COLO668 (cell line): ENCODE measurements around the gene BMP4.
A peak's percentile ranks its signal among the peaks of the same experiment; 100 is the strongest.
"Not testable (repeated sequence)": the region's sequence is repeated elsewhere in the genome, so short reads cannot be mapped to it uniquely, and the experiment has no call there.

ENCODE experiments used
- DNase-seq: peaks from one replicate; lab custom pipeline; 2025; ENCODE audit not compliant: unreplicated experiment; lab: John Stamatoyannopoulos, UW

Gene BMP4

GRCh38 chr14:53956427-53957201 lies at the start of gene BMP4:
BMP4 (minus strand) TSS chr14:53956825; CDS start chr14:53952222, 4,603 bp downstream.
- DNase-seq = peak; percentile 77

DNA sequence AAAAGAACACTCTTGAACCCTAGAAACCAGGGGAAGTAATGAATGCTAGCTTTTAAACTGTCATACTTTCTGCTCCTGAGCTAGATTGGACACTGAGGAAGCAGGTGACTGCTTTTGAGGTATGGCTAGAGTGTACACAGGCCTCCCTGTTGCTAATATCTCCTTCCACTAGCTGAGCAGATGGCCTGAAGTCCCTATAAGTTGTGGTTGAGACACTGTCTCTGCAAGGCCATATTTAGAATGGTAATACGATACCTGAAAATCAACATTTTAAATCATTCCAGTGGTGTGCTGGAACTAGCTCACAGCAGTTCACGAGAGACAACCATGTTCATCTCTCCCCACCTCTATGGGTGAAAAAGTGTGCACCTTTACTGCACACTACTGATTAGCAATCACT lies 46.4 kb upstream of the BMP4 start:
- no peak for DNase-seq

DNA sequence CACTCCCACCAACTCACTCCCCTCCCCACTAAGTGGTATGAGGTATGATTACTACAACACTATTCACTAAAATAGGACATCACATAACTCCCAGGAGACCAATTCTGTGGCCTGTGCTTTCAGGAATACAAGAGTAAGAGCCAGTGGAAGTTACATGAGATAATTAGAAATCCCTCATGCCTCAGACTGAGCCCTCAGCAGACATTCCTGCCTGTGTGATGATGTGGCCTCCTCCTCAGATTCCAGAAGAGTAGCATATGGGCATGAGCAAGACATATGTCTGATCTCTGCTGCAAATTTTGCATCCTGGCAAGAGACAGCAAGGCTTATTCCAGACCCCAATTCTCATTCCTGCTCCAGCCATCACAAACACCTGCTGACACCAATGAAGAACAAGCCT lies 46.0 kb upstream of the BMP4 start:
- DNase-seq = no peak

DNA sequence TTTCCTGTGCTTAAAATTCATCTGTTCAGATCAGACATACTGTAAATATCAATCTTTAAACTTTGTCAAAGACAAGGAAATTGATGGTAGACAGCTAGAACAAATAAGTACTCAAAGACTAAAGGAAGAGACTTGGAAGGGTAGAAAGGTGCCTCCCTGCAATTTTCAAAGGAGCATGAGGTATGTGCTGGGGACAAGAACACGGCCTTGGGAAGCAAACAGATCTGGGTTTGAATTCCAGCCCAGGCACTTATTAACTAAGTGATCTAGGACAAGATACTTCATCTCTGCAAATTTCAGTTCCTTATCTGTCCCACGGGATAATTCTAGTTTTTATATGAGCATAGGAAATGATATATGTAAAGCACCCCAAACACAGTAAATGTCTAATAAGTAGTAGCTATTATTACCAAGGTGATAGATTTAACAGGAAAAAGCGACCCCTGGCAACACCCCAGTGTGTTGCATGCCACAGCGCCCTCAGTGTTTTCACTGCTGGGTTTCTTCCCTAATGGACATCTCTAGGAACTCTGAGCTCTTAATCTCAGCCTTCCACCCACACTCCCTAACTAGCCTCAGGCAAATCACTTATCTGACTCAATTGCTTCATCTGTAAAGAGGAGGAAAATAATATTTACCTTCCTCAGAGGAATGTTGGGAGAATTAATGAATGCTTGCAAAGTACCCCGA lies 44.7 kb upstream of the BMP4 start:
- DNase-seq = no peak

GRCh38 chr14:54000341-54000811 lies 43.8 kb upstream of the BMP4 start:
- no peak for DNase-seq

DNA sequence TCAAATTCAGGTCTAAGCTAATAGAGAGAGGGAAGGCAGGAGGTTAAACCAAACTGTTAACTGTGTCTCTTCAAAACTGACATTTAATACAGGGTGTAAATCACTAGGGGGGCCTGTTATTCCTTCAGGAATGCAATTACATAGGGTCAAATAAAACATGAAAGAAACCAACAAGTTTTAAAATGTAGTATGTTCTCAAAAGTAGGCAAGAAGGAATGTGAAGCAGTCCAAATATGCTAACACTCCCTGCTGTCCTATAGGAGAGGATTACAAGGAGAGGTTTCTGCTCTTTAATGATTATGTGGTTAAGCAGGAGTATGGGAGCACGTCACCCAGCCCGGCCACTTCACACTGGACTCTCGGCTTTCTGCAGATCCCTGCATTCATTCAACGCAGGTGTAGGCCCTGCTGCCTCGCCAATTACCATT lies 42.5 kb upstream of the BMP4 start:
- no peak for DNase-seq

- DNase-seq = no peak
Measured at GRCh38 chr14:53996041-53996440, 39.4 kb upstream of the BMP4 start.

GRCh38 chr14:53993920-53994607 lies 37.4 kb upstream of the BMP4 start:
- DNase-seq = no peak

DNA sequence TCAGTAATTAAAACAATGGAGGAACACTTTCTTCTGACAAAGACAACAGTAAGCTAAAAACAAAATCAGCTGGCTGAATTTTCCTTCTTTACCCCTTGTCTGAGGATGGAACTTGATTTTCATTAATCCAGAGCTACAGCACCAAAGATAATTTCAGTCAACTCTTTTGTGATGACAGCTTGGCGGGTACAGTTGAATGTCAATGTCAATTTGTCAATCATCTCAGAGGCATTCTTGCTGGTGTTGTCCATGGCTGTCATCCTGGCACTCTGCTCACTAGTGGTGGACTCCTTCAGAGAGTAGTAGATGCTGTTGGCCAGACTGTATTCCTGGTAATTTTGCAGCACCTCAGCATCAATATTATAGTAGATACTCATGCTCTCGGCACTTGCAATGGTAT lies 34.4 kb upstream of the BMP4 start:
- no peak for DNase-seq

DNA sequence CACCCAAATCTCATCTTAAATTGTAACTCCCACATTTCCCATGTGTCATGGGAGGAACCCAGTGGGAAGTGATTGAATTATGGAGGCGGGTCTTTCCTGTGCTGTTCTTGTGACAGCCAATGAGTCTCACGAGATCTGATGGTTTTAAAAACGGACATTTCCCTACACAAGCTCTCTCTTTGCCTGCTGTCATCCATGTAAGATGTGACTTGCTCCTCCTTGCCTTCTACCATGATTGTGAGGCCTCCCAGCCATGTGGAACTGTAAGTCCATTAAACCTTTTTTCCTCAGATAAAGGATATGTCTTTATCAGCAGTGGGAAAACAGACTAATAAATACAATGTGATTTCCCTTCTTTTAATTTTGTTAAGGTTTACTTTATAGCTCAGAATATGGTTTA lies 30.1 kb upstream of the BMP4 start:
- DNase-seq = not testable (repeated sequence)

DNA sequence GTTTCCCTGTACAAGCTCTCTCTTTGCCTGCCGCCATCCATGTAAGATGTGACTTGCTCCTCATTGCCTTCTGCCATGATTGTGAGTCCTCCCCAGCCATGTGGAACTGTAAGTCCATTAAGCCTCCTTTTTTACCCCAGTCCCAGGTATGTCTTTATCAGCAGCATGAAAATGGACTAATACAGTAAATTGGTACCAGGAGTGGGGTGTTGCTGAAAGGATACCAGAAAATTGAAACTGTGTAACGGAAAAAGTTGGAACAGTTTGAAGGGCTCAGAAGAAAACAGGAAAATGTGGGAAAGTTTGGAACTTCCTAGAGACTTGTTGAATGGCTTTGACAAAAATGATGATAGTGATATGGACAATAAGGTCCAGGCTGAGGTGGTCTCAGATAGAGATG lies 28.3 kb upstream of the BMP4 start:
- not testable (repeated sequence) for DNase-seq

- DNase-seq = no peak
Measured at GRCh38 chr14:53983112-53983511, 26.5 kb upstream of the BMP4 start.

GRCh38 chr14:53982546-53982945 lies 25.9 kb upstream of the BMP4 start:
- DNase-seq = no peak

DNA sequence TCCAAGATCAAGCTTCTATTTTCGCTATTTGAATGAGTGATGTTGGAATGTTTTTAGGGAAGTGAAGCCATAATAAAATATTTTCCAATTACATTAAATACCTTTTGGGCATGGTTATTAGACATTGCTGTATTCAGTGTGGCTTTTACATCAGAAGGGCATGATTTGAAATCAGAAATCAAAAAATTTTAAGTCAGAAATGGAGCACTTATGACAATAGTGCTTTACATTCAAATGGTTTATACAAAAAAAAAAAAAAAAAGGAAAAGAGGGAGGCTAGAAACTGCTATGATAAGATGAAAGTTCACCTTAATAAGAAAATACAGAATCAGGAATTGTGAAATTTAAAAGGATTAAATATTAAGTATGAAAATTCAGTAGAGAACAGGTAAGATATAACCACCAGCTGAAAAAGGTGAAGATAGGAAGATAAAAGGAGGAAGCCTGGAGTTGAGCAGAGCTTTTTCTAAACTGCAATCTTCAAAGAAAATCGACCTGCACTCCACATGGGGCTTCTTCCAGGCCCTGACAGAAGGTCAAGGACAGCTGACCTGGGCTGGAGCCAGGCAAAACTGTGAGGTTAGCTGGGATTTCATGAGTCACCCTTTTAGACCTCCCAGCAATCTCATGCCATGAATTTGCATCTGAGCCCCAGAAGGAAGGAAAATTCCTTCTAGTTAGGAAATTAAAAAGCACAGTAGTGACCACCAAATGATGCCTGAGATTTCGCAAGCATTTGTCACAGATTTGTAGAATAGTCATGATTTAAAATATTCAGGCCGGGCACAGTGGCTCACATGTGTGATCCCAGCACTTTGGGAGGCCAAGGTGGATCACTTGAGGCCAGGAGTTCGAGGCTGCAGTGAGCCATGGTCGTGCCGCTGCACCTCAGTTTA lies 23.4 kb upstream of the BMP4 start:
- no peak for DNase-seq

GRCh38 chr14:53979113-53979681 lies 22.6 kb upstream of the BMP4 start:
- DNase-seq = no peak

- no peak for DNase-seq
Measured at GRCh38 chr14:53978194-53978593, 21.6 kb upstream of the BMP4 start.

DNA sequence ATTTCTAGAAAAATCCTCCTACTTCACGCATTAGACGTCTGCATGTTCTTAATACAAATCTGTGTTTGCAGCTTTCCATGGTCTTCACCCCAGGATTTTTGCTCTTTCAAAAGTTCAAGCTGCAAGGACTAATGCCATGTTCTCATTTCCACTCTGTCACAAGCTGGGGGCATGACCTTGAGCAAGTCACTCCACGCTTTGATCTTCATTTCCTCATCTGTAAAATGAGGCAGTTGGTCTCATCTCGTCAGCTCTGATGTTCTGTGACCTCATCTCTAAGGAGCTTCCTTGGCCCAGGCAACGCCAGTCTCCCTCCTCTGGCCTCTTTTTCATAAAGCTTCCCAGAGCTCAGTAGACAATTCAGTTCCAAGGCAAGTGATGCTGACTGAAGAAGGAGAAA lies 18.8 kb upstream of the BMP4 start:
- no peak for DNase-seq

- no peak for DNase-seq
Measured at GRCh38 chr14:53971521-53971920, 14.9 kb upstream of the BMP4 start.

DNA sequence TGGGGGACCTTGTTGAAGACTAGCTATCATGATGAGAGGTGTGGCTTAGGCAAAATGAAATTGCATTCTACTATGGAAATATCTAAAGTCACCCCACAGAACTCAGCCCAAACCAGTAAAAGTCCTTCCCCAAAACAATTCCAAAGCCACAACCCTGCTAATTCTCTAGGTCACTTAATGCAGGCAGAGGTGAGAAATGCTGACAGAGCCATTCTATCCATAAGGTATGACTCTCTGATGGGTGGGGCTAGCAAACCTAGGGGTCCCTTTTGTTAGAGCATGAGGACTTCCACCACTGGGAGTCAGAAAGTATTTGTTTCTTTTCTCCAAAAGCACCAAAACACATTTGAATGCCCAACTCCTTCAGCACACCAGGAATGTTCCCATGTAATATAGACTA lies 12.7 kb upstream of the BMP4 start:
- no peak for DNase-seq

DNA sequence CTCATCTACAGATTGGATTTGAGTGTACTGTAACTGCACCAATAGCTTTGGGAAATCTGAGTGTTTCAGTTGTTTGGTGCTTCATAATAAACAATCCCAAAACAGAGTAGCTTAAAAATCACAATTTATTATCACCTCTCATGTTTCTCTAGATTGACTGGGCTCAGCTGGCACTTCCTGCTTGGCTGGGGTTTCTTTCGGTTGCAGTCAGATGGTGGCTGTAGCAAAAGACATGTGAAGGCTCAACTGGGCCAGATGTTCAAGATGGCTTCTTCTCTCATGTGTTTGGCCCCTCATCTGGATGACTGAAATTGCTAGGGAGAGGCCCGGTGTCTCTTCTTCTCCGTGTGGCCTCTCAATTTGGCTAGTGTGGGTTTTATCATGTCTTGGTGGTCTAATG lies 12.1 kb upstream of the BMP4 start:
- DNase-seq = no peak

DNA sequence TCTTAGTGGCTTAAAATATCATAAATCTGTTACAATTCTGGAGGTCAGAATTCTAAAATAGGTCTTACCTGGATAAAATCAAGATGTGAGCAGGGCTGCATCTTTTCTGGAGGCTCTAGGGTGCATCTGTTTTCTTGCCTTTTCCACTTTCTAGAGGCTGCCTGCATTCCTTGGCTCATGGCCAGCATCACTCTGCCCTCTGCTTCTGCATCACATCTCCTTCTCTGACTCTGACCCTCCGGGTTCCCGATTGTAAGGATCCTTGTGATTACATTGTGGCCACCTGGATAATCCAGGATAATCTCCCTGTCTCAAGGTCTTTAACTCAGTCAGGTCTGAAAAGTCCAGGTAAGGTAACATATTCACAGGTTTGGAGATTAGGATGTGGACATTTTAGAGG lies 11.0 kb upstream of the BMP4 start:
- no peak for DNase-seq
